Choroid plexus epithelial cell (primary cell): ENCODE results near the gene NT5C1B.

Experiments used
- DNase-seq: peaks from one replicate; pipeline ENCODE4 v3.0.0-alpha.2; 2010; ENCODE audit warnings: low read depth
- H3K4me3 ChIP-seq: 2 replicates; pipeline ENCODE4 v1.5.1; 2011; ENCODE audit warnings: low read depth, mild to moderate bottlenecking, control low read depth, low read length, moderate library complexity
- TF ChIP-seq, protein P1 (sequence below): conservative IDR thresholded peaks from 2 replicates; pipeline ENCODE4 v1.5.1; 2011; ENCODE audit warnings: low read depth, mild to moderate bottlenecking, control low read depth, inconsistent platforms, low read length, moderate library complexity

The NT5C1B gene

DNA sequence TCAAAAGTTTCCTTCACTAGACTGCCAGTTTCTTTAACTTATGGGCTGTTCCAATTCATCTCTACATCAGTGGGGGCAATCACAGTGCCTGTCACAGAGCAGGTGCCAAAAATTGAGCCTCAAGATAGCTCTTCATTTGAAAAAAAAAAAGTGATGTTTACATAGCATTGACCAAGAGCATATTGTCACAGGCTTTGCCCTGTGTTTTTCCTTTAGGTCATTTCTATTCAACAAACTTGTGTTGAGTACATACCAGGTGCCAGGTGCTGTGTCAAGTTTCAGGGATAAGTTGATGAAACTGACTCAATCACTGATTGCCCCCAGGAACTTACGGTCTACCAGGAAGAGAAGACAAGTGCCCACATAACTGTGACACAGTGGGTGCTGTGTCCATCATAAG lies 22.2 kb upstream of the NT5C1B start:
- TF ChIP-seq, protein P1, sequence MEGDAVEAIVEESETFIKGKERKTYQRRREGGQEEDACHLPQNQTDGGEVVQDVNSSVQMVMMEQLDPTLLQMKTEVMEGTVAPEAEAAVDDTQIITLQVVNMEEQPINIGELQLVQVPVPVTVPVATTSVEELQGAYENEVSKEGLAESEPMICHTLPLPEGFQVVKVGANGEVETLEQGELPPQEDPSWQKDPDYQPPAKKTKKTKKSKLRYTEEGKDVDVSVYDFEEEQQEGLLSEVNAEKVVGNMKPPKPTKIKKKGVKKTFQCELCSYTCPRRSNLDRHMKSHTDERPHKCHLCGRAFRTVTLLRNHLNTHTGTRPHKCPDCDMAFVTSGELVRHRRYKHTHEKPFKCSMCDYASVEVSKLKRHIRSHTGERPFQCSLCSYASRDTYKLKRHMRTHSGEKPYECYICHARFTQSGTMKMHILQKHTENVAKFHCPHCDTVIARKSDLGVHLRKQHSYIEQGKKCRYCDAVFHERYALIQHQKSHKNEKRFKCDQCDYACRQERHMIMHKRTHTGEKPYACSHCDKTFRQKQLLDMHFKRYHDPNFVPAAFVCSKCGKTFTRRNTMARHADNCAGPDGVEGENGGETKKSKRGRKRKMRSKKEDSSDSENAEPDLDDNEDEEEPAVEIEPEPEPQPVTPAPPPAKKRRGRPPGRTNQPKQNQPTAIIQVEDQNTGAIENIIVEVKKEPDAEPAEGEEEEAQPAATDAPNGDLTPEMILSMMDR, result no peak
- H3K4me3 ChIP-seq, result no peak overlapping the region

DNA sequence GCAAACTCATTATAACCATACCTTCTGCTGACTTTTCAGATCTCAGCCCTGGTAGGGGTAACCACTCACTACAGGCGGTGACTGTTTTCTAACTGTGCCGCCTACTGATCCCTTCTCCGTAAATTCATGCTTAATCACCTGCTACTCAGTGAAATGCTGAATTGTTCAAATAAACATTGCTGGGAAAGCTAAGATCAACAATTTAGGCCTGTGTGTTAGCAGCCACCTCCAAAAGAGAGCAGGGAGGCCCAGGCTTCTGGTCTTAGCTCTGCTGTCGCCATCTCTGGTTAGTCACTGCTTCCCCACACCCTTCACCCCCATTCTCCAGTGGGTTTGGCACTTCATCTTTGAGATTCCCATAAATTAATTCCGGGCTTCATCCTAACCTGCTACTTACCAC lies 21.8 kb upstream of the NT5C1B start:
- TF ChIP-seq, protein P1, result no peak
- no peak overlapping the region for H3K4me3 ChIP-seq
- peak; percentile 42 for DNase-seq

More for the DNA sequence above, 22.2 kb upstream of the NT5C1B start:
- no peak for DNase-seq

DNA sequence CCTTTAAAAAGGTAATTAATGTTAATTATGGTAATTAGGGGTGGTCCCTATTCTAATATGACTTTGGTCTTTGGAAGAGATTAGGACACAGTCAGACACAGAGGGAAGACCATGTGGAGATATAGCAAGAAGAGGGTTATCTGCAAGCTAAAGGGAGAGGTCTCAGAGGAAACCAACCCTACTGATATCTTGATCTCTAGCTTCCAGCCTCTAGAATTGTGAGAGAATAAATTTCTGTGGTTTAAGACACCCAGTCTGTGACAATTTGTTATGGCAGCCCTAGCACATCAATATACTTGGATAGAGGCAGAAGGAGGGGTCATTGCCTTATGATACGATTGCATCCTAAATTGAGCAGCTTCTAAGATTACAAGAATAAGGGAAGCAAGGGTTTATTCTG lies 21.3 kb upstream of the NT5C1B start:
- DNase-seq, result no peak
- no peak overlapping the region for H3K4me3 ChIP-seq
- TF ChIP-seq, protein P1, result no peak

DNA sequence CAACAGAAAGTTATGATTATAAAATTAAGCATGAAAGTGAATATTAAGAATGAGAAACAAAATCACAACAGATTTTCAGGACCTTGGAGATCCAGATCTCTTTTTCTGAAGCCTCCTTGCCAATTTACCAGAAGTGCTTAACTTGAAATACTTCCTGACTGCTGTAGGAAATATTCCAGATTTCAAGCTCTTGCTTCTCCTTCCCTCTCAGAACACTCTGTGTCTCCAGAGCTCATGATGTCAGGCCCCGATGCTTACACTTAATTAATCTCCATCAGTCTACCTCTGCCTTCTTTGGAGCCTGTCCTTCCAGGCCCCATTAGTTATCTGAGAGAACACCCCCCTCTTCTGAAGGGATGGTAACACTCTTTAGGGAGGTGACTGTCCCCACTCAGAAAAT lies 20.7 kb upstream of the NT5C1B start:
- no peak overlapping the region for H3K4me3 ChIP-seq
- TF ChIP-seq, protein P1, result no peak
- DNase-seq, result peak; percentile 17

DNA sequence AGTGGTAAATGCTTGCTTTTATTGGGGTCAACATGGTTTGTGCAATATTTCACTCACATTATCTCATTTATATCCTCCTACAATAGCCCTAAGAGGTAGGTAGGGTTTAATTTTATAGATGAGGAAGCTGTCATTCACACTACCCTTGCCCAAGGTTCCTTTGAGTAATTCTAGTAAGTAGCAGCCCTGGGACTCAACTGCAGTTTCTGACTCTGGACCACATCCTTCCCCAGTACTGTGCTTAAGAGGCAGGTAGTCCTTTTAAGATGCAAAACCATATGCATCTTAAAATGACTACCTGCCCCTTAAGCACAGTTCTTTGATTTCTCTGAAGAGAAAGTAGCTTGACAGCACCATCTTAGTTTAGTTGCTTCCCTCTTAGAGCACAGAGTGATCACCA lies 15.7 kb upstream of the NT5C1B start:
- H3K4me3 ChIP-seq, result no peak overlapping the region
- TF ChIP-seq, protein P1, result no peak
- DNase-seq, result no peak

DNA sequence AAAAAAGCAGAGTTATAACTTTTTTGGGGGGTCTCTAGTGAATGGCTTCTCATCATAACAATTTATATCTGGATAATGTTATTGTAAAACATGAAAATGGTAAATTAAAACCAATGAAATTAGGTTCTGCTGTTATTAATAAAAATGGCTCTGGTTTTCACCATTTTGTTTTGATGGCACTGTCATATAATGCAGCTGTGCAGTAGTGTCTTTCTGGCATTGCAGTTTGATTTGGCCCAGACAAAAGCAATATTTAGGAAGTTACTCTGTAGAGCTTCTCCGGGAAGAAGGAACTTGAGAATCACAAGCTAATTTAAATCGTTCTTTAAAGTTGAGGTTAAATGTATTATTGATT lies 15.1 kb upstream of the NT5C1B start:
- no peak for DNase-seq
- H3K4me3 ChIP-seq, result no peak overlapping the region
- TF ChIP-seq, protein P1, result no peak

DNA sequence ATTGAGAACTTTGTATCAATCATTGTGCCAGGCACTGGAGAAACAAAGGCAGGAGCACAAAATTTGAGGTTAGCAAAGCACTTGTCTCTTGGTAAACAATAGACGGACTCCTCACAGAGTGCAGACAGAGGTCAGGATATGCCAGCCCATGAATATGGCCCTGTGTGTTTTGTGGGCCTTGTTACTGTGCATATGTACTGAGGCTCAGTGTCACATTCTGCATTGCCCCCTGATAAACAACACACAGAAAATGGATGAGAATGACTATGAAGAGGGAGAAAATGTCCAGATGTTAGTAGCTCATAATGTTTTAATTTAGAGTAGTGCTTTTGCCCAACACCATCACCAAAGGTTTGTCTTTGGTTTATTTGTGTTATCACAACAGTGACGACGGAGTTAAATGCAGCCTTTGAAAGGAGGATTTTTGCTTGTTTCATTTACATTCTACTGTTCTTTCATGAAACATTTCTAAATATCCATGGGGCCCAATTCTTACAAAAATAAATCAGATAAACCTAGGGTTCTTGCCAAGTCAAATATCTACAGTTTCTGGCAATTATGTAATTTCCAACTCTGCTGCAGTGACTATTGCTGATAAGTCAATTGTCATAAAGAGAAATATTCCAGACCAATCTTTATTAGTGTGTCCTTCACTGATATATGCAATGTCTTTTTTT lies 14.6 kb upstream of the NT5C1B start:
- no peak overlapping the region for H3K4me3 ChIP-seq
- TF ChIP-seq, protein P1, result no peak
- DNase-seq, result peak; percentile 49
